Left lung (tissue), 10 donors: ENCODE measurements around the gene IL17RB. TPM values are rescaled to one million over a fixed set of nuclear protein-coding genes. Genes with fewer than 3 reads are reported as not detected.

Experiments used
- ATAC-seq: fragments of 200-7000 bp; cut with Tn5 transposase; one replicate; pipeline ENCODE4 v1.9.1; 2020; ENCODE audit warnings: moderate library complexity
- DNase-seq, 4 donors: peaks; one replicate each; pipeline ENCODE4 v3.0.0-alpha.2; 2013 to 2020
- H3K27ac ChIP-seq, 2 donors: fragments of 200-600 bp; sonication (generic) in 1 of 2; one replicate each; pipeline versions ENCODE4 v1.5.0 to v1.8.0; 2020 to 2021
- H3K27me3 ChIP-seq, 2 donors: fragments of 200-600 bp; sonication (generic) in 1 of 2; one replicate each; pipeline versions ENCODE4 v1.5.0 to v1.8.0; 2020 to 2021
- H3K36me3 ChIP-seq, 2 donors: fragments of 200-600 bp; sonication (generic) in 1 of 2; one replicate each; pipeline versions ENCODE4 v1.5.0 to v1.8.0; 2020 to 2021
- H3K4me1 ChIP-seq, 2 donors: fragments of 200-600 bp; one replicate each; pipeline ENCODE4 v1.8.0; 2021
- H3K4me3 ChIP-seq, 2 donors: fragments of 200-600 bp; sonication (generic) in 1 of 2; one replicate each; pipeline versions ENCODE4 v1.5.0 to v1.8.0; 2020 to 2021; ENCODE audit warnings: mild to moderate bottlenecking in 1 of 2
- H3K9me3 ChIP-seq, 2 donors: fragments of 200-600 bp; sonication (generic) in 1 of 2; one replicate each; pipeline versions ENCODE4 v1.5.0 to v1.8.0; 2020 to 2021
- intact Hi-C, 2 donors: fragments of 100-400 bp; cut with DNase I; formaldehyde crosslinking; loops; one replicate each; pipeline versions ENCODE4 v1.11.2 to v1.14.2; 2022
- polyA plus RNA-seq, 6 donors: library from polyadenylated mRNA; unstranded; fragments of 120-200 nt; gene quantifications; one replicate each; pipeline ENCODE4 v1.2.1, GENCODE V29; 2013; ENCODE audit not compliant: insufficient read length in 6 of 6
- total RNA-seq, 2 donors: library from RNA; stranded (reverse); fragmentation: NEBNext Ultra II Directional; extraction: Animal tissue kit (Norgen Biotek cat#: 25700); gene quantifications; one replicate each; pipeline ENCODE4 v1.2.1, GENCODE V29; 2021
- TF ChIP-seq, protein P1 (sequence below), 2 donors: fragments of 200-600 bp; sonication (generic) in 1 of 2; IDR thresholded peaks; one replicate each; pipeline versions ENCODE4 v1.5.0 to v1.8.0; 2021; ENCODE audit warnings: antibody characterized with exemption in 2 of 2
- donor health status: DM: no; HTN: yes; CAD: no.
- donor health status: DM: no; HTN: no; CAD: no.

IL17RB gene
- total and polyA plus RNA-seq, 8 donors: 5.5 to 12.7 (median 11.0) TPM

DNA sequence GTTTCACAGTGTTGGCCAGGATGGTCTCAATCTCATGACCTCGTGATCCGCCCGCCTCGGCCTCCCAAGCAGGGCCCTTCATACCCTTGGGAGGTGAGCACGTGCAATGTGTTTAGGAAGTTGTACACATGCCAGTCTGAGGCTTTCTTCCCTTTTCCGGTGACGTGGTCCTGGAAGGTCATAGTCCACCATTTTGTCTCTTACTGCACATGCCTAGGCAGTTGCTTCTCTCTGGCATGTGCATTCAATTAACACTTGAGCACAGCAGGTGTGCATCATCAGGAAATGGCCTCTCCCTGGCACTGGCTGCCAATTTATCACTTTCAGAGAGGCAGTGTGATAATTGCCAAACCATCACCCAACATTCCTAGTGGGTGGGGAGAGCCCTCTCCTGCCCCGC lies 67.0 kb downstream of the IL17RB start:
- no peaks in the 10 kb centered on the region for H3K4me1 ChIP-seq
- DNase-seq (no peak), ATAC-seq (no peak)
- intact Hi-C loops: no loop called here
- no peaks in the 10 kb centered on the region for H3K36me3 ChIP-seq
- H3K4me3 ChIP-seq: no peak overlapping the region
- H3K27ac ChIP-seq: no peak overlapping the region
- TF ChIP-seq, protein P1, sequence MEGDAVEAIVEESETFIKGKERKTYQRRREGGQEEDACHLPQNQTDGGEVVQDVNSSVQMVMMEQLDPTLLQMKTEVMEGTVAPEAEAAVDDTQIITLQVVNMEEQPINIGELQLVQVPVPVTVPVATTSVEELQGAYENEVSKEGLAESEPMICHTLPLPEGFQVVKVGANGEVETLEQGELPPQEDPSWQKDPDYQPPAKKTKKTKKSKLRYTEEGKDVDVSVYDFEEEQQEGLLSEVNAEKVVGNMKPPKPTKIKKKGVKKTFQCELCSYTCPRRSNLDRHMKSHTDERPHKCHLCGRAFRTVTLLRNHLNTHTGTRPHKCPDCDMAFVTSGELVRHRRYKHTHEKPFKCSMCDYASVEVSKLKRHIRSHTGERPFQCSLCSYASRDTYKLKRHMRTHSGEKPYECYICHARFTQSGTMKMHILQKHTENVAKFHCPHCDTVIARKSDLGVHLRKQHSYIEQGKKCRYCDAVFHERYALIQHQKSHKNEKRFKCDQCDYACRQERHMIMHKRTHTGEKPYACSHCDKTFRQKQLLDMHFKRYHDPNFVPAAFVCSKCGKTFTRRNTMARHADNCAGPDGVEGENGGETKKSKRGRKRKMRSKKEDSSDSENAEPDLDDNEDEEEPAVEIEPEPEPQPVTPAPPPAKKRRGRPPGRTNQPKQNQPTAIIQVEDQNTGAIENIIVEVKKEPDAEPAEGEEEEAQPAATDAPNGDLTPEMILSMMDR (IDR thresholded peaks at IDR 0.05): no peak
- H3K27me3 ChIP-seq: peaks cover 8 to 35% of the 10 kb centered on the region in 2 donors
- no peaks in the 10 kb centered on the region for H3K9me3 ChIP-seq

Other genes starting within 250 kb of the IL17RB start
- gene CHDH, start 149 bp upstream of the IL17RB start, total RNA-seq: 10 to 100 TPM in 1 of 2 donors, 1 to 10 TPM in 1; 4.9 to 11.4 TPM
- gene CHDH, start 149 bp upstream of the IL17RB start, polyA plus RNA-seq: 1 to 10 TPM; 3.3 to 4.9 (median 3.8) TPM
- gene ACTR8, start 35.6 kb downstream of the IL17RB start, total RNA-seq: 10 to 100 TPM; 26.1 to 31.7 TPM
- 10 to 100 TPM; 43.4 to 48.4 (median 44.2) TPM for gene ACTR8, start 35.6 kb downstream of the IL17RB start, polyA plus RNA-seq
- 10 to 100 TPM; 34.7 to 45.8 TPM for gene SELENOK, start 45.3 kb downstream of the IL17RB start, total RNA-seq
- gene SELENOK, start 45.3 kb downstream of the IL17RB start, polyA plus RNA-seq: 10 to 100 TPM; 52.2 to 59.7 (median 58.9) TPM